ENCODE results near the gene KISS1R. TPM values are rescaled to one million over a fixed set of nuclear protein-coding genes. Genes with fewer than 3 reads are reported as not detected.

KISS1R gene
- total and polyA plus RNA-seq, 2 of the 4 experiments (the other 2 are of a cell fraction): not detected

DNA sequence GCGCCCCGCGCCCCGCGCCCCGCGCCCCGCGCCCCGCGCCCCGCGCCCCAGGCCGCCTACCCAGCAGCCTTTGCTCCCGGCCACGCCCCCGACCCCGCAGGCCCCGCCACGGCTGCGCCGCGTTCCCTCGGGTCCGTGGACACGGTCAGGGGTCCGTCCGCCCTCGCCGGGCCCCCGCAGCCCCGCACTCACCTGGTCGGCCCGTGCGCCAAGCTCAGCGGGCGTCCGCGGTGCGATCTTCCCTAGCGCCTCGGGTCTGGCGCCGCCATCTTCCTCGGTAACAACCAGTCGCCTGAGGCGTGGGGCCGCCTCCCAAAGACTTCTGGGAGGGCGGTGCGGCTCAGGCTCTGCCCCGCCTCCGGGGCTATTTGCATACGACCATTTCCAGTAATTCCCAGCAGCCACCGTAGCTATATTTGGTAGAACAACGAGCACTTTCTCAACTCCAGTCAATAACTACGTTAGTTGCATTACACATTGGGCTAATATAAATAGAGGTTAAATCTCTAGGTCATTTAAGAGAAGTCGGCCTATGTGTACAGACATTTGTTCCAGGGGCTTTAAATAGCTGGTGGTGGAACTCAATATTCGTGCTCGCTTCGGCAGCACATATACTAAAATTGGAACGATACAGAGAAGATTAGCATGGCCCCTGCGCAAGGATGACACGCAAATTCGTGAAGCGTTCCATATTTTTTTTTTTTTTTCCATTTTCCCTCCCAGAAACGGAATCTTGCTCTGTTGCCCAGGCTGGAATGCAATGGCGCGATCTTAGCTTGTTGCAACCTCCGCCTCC is 24.0 kb upstream of the KISS1R start, which contains the start of the genes MED16 and RNU6-9:
TSS of gene MED16 (minus strand) at position 294 of the 796 bp plus-strand sequence. CDS start 2,056 bp downstream, outside the sequence.
TSS of gene RNU6-9 (plus strand) at position 591 of the 796 bp plus-strand sequence.
- peaks cover 9 to 31% of the 10 kb centered on the region in 2 experiments for H3K79me1 ChIP-seq (ENCODE audit: low read depth in 1 of 2, low read length in 2 of 2)
- peak within 1 kb of the TSS; percentile 99 for H2AFZ ChIP-seq (replicated peaks; ENCODE audit: low read length, poor library complexity)
- ChIA-PET POLR2A (ENCODE audit: unreplicated experiment) (no interaction called here), CTCF (no interaction called here)
- peak within 1 kb of the TSS; percentile 93 for H3K14ac ChIP-seq (replicated peaks; ENCODE audit: low read depth, low read length)
- H2BK120ac ChIP-seq (ENCODE audit: low read depth, low read length): peak within 1 kb of the TSS; percentile 90
- intact Hi-C loops (cut with micrococcal nuclease) (no loop called here), in situ Hi-C loops (cut with MboI; ENCODE audit: low sequenced_read_pairs) (no loop called here), dilution Hi-C loops (cut with HindIII; ENCODE audit: low sequenced_read_pairs, unreplicated experiment) (no loop called here)
- peak within 1 kb of the TSS; percentile 97 for H3K4me3 ChIP-seq (ENCODE audit: insufficient read depth, low read depth, low read length)
- peak within 1 kb of the TSS; percentile 93 for H3K23ac ChIP-seq (ENCODE audit: low read depth, low read length)
- peak within 1 kb of the TSS; percentile 82 for H3K18ac ChIP-seq (ENCODE audit: low read depth, low read length)
- ATAC-seq (ENCODE audit: low read depth): peak; percentile 99
- no TSS peak for BruUV-seq (replicated peaks)
- no peak within 1 kb of the TSS; the same call in 1 of the 2 replicates for H2BK20ac ChIP-seq (ENCODE audit: low read depth, low read length)
- TF ChIP-seq NFE2L2 (IDR thresholded peaks at IDR 0.05; ENCODE audit: low read depth, low read length) (peak; percentile 42; the same call in 1 of the 2 replicates), FOS (IDR thresholded peaks at IDR 0.05; ENCODE audit: low read depth, low read length) (peak; percentile 53; the same call in 1 of the 2 replicates), MAZ (IDR thresholded peaks at IDR 0.05; ENCODE audit: borderline replicate concordance, low read depth, low read length) (peak; percentile 47; the same call in 1 of the 2 replicates), MXI1 (IDR thresholded peaks at IDR 0.05; ENCODE audit: borderline replicate concordance, low read depth, low read length) (peak; percentile 38; the same call in 1 of the 2 replicates), RCOR1 (IDR thresholded peaks at IDR 0.05; ENCODE audit: insufficient replicate concordance, low read length) (no peak)
- TF ChIP-seq, protein P1, sequence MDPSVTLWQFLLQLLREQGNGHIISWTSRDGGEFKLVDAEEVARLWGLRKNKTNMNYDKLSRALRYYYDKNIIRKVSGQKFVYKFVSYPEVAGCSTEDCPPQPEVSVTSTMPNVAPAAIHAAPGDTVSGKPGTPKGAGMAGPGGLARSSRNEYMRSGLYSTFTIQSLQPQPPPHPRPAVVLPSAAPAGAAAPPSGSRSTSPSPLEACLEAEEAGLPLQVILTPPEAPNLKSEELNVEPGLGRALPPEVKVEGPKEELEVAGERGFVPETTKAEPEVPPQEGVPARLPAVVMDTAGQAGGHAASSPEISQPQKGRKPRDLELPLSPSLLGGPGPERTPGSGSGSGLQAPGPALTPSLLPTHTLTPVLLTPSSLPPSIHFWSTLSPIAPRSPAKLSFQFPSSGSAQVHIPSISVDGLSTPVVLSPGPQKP (IDR thresholded peaks at IDR 0.05; ENCODE audit: borderline replicate concordance, low read depth, low read length): no peak
- TF ChIP-seq, protein P2, sequence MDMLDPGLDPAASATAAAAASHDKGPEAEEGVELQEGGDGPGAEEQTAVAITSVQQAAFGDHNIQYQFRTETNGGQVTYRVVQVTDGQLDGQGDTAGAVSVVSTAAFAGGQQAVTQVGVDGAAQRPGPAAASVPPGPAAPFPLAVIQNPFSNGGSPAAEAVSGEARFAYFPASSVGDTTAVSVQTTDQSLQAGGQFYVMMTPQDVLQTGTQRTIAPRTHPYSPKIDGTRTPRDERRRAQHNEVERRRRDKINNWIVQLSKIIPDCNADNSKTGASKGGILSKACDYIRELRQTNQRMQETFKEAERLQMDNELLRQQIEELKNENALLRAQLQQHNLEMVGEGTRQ (IDR thresholded peaks at IDR 0.05; ENCODE audit: low read depth, low read length): no peak
- DNase-seq: peak; percentile 90
- H3K27ac ChIP-seq (ENCODE audit: insufficient read depth, low read length): peak within 1 kb of the TSS; percentile 98
- peak within 1 kb of the TSS; percentile 97 for H3K56ac ChIP-seq (ENCODE audit: extremely low read depth, insufficient read depth, low read length)
- peak within 1 kb of the TSS; percentile 97 for H3K4ac ChIP-seq (ENCODE audit: low read depth, low read length)
- peak within 1 kb of the TSS; percentile 52; the same call in 1 of the 2 replicates for H2AK5ac ChIP-seq (ENCODE audit: low read depth, low read length)
- peak within 1 kb of the TSS; percentile 91 for H4K5ac ChIP-seq (ENCODE audit: low read depth, low read length)
- H3K4me1 ChIP-seq (ENCODE audit: control insufficient read depth, insufficient read depth, low read length): no peaks in the 10 kb centered on the region
- peak within 1 kb of the TSS; percentile 92 for H3K9ac ChIP-seq (ENCODE audit: low read depth, low read length)
- H2BK5ac ChIP-seq (ENCODE audit: low read depth, low read length, poor library complexity, severe bottlenecking): peak within 1 kb of the TSS; percentile 100
- peaks cover 6% of the 10 kb centered on the region; the same call in 1 of the 2 replicates for H4K20me1 ChIP-seq (ENCODE audit: insufficient read depth, low read length)
- H3K36me3 ChIP-seq (ENCODE audit: control insufficient read depth, insufficient read depth, low read length): peaks cover 29% of the 10 kb centered on the region
- peak within 1 kb of the TSS; percentile 92 for H2AK9ac ChIP-seq (replicated peaks; ENCODE audit: low read depth, low read length, poor library complexity)
- peaks cover 6% of the 10 kb centered on the region; the same call in 1 of the 2 replicates for H3K9me1 ChIP-seq (ENCODE audit: insufficient read depth, low read length)
- no peaks in the 10 kb centered on the region for H3K9me3 ChIP-seq (ENCODE audit: control insufficient read depth, insufficient read depth, low read length)
- H3K4me2 ChIP-seq (ENCODE audit: low read depth, low read length): peak within 1 kb of the TSS; percentile 99
- H4K91ac ChIP-seq (ENCODE audit: insufficient read depth, low read depth, low read length): peak within 1 kb of the TSS; percentile 94
- WGBS, 2 experiments (ENCODE audit: extremely low coverage in 2 of 2, insufficient read length in 1 of 2): 1% methylated on average over 29 of the region's 69 CpGs; no CpG with 5 or more reads in 1 of the 2 experiments
- no peak within 1 kb of the TSS; the same call in 2 of the 3 replicates for H2BK15ac ChIP-seq (ENCODE audit: low read depth, low read length)
- H4K8ac ChIP-seq (ENCODE audit: low read depth in 2 of 2, low read length in 2 of 2): peak within 1 kb of the TSS; percentile 24 to 94
- no peaks in the 10 kb centered on the region for H3K27me3 ChIP-seq (ENCODE audit: control insufficient read depth, insufficient read depth, low read length)

All from IMR-90 (cell line).